ENCODE results near the gene CHD5.
A peak's percentile ranks its signal among the peaks of the same experiment; 100 is the strongest.

DNA sequence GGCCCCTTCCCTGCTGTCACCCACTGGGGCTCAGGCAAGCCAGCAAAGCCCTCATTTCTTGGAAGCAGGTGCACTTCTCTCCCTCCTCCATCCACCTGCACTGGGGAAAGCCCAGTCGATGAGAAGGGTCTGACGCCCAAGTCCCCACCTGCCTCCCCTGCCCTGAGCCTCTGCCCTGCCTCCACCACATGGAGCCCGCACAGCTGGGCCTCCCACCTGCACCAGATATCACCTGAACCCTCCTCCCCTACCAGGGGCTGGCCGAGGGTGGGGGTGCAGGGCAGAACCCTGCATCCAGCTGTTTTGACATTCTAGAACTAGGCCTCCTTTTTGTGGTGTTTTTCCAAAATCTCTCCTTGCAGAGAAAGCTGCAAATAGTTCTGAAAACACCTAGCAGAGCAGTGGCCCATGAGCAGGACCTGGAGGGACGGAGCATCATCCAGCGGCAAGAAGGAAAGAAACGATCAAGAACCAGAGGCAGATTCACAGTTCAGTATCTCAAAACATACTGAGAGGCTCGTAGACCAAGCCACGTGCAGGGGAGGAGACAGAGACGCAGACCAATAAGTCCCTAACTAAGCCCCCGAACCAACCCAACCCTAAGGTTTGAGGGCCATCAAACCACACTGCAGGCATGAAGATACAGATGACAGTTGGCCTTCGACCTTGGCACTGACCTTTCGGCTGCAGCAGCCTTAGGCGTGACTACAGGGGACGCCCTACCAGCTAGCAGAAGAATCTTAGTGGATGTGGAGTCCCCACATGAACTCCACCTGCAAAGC lies 16.7 kb downstream of the CHD5 start:
- TF ChIP-seq, protein P1, sequence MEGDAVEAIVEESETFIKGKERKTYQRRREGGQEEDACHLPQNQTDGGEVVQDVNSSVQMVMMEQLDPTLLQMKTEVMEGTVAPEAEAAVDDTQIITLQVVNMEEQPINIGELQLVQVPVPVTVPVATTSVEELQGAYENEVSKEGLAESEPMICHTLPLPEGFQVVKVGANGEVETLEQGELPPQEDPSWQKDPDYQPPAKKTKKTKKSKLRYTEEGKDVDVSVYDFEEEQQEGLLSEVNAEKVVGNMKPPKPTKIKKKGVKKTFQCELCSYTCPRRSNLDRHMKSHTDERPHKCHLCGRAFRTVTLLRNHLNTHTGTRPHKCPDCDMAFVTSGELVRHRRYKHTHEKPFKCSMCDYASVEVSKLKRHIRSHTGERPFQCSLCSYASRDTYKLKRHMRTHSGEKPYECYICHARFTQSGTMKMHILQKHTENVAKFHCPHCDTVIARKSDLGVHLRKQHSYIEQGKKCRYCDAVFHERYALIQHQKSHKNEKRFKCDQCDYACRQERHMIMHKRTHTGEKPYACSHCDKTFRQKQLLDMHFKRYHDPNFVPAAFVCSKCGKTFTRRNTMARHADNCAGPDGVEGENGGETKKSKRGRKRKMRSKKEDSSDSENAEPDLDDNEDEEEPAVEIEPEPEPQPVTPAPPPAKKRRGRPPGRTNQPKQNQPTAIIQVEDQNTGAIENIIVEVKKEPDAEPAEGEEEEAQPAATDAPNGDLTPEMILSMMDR (IDR thresholded peaks at IDR 0.05) = no peak
- TF ChIP-seq, protein P2, sequence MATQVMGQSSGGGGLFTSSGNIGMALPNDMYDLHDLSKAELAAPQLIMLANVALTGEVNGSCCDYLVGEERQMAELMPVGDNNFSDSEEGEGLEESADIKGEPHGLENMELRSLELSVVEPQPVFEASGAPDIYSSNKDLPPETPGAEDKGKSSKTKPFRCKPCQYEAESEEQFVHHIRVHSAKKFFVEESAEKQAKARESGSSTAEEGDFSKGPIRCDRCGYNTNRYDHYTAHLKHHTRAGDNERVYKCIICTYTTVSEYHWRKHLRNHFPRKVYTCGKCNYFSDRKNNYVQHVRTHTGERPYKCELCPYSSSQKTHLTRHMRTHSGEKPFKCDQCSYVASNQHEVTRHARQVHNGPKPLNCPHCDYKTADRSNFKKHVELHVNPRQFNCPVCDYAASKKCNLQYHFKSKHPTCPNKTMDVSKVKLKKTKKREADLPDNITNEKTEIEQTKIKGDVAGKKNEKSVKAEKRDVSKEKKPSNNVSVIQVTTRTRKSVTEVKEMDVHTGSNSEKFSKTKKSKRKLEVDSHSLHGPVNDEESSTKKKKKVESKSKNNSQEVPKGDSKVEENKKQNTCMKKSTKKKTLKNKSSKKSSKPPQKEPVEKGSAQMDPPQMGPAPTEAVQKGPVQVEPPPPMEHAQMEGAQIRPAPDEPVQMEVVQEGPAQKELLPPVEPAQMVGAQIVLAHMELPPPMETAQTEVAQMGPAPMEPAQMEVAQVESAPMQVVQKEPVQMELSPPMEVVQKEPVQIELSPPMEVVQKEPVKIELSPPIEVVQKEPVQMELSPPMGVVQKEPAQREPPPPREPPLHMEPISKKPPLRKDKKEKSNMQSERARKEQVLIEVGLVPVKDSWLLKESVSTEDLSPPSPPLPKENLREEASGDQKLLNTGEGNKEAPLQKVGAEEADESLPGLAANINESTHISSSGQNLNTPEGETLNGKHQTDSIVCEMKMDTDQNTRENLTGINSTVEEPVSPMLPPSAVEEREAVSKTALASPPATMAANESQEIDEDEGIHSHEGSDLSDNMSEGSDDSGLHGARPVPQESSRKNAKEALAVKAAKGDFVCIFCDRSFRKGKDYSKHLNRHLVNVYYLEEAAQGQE (IDR thresholded peaks at IDR 0.05; ENCODE audit: insufficient read depth in 1 of 2, low read depth in 2 of 2, low read length in 1 of 2) = 0 out of 4 replicates have a peak, but pooled peaks of 1 of the 2 experiments have one; percentile 16
